PC-3 (cell line): ENCODE data around the gene FLAD1. TPM values are rescaled to one million over a fixed set of nuclear protein-coding genes. Genes with fewer than 3 reads are reported as not detected.
A peak's percentile ranks its signal among the peaks of the same experiment; 100 is the strongest.

Experiments used
- ATAC-seq: fragments of 200-7000 bp; cut with Tn5 transposase; 2 replicates; pipeline ENCODE4 v1.9.1; 2020; ENCODE audit warnings: mild to moderate bottlenecking, moderate library complexity
- BruUV-seq: library from RNA; stranded (reverse); fragments of 400-500 nt; replicated peaks from 2 replicates; lab custom pipeline; 2021; lab: Mats Ljungman, UMichigan
- CTCF ChIA-PET: fragments of 300-600 bp; sonication (Branson Sonifier 250); formaldehyde crosslinking; loops from one replicate; lab custom pipeline; 2022; ENCODE audit warnings: antibody characterized with exemption; lab: Charles Lee
- POLR2A ChIA-PET: fragments of 300-600 bp; sonication (Branson Sonifier 250); formaldehyde crosslinking; loops from one replicate; lab custom pipeline; 2022; ENCODE audit warnings: antibody characterized with exemption; ENCODE audit not compliant: unreplicated experiment; lab: Charles Lee
- DNase-seq: peaks from one replicate; pipeline ENCODE4 v3.0.0-alpha.2; 2015
- H2AFZ ChIP-seq: fragments of 300-600 bp; sonication (generic); 2 replicates; pipeline ENCODE4 v1.6.0; 2016; ENCODE audit warnings: antibody characterized with exemption, low read length
- H3F3A ChIP-seq: fragments of 300-600 bp; sonication (generic); one replicate; pipeline ENCODE4 v1.6.0; 2017; ENCODE audit warnings: antibody characterized with exemption, low read length, control low read depth, mild to moderate bottlenecking; ENCODE audit not compliant: unreplicated experiment
- H3K27ac ChIP-seq: fragments of 300-600 bp; sonication (generic); 2 replicates; pipeline ENCODE4 v1.5.1; 2016; ENCODE audit warnings: mild to moderate bottlenecking, low read length
- H3K27me3 ChIP-seq: fragments of 300-600 bp; sonication (generic); 2 replicates; pipeline ENCODE4 v1.6.1; 2016; ENCODE audit warnings: low read length, mixed read lengths
- H3K36me3 ChIP-seq: fragments of 300-600 bp; sonication (generic); 2 replicates; pipeline ENCODE4 v1.6.1; 2016; ENCODE audit warnings: low read depth, mixed run types, low read length, mixed read lengths
- H3K4me1 ChIP-seq: fragments of 300-600 bp; sonication (generic); 2 replicates; pipeline ENCODE4 v1.5.1; 2016; ENCODE audit warnings: low read length; ENCODE audit not compliant: insufficient read depth
- H3K4me2 ChIP-seq: fragments of 300-600 bp; sonication (generic); 2 replicates; pipeline ENCODE4 v1.6.0; 2016; ENCODE audit warnings: low read length
- H3K4me3 ChIP-seq: fragments of 300-600 bp; sonication (generic); 2 replicates; pipeline ENCODE4 v1.5.1; 2016; ENCODE audit warnings: mild to moderate bottlenecking, low read length, mixed read lengths
- H3K79me2 ChIP-seq: fragments of 300-600 bp; sonication (generic); 2 replicates; pipeline ENCODE4 v1.6.1; 2017; ENCODE audit warnings: low read length, mixed read lengths
- H3K9ac ChIP-seq: fragments of 300-600 bp; sonication (generic); 2 replicates; pipeline ENCODE4 v1.6.0; 2016; ENCODE audit warnings: mild to moderate bottlenecking, low read length
- H3K9me2 ChIP-seq: fragments of 300-600 bp; sonication (generic); replicated peaks from 2 replicates; pipeline ENCODE4 v1.6.1; 2016; ENCODE audit warnings: mixed run types, low read length, mixed read lengths
- H3K9me3 ChIP-seq: fragments of 300-600 bp; sonication (generic); 2 replicates; pipeline ENCODE4 v1.6.1; 2016; ENCODE audit warnings: low read length, mixed read lengths
- H4K20me1 ChIP-seq: fragments of 300-600 bp; sonication (generic); 2 replicates; pipeline ENCODE4 v1.6.1; 2016; ENCODE audit warnings: low read length, mixed read lengths
- EZH2 ChIP-seq: fragments of 300-600 bp; sonication (generic); IDR thresholded peaks from one replicate; pipeline ENCODE4 v1.6.1; 2017; ENCODE audit warnings: antibody characterized with exemption, mild to moderate bottlenecking, low read length; ENCODE audit not compliant: unreplicated experiment
- EZH2phosphoT487 ChIP-seq: fragments of 300-600 bp; sonication (generic); IDR thresholded peaks from 2 replicates; pipeline ENCODE4 v1.6.1; 2018; ENCODE audit warnings: mild to moderate bottlenecking, antibody characterized with exemption, low read length, borderline replicate concordance
- intact Hi-C: fragments of 100-400 bp; cut with micrococcal nuclease; formaldehyde crosslinking; loops from 2 replicates; pipeline ENCODE4 v1.9.0; 2023
- total RNA-seq: library from RNA; depleted of rRNA; stranded (reverse); fragments of >200 nt; gene quantifications from 2 replicates; pipeline ENCODE4 v1.2.3, GENCODE V29; 2014
- TF ChIP-seq, protein P1 (sequence below): fragments of 300-600 bp; sonication (generic); conservative IDR thresholded peaks from 2 replicates; pipeline ENCODE4 v1.5.1; 2017; ENCODE audit warnings: antibody characterized with exemption, low read depth, mild to moderate bottlenecking, low read length

FLAD1 gene
- total RNA-seq, 1 experiment from 2014 or later: 84.0 TPM

DNA sequence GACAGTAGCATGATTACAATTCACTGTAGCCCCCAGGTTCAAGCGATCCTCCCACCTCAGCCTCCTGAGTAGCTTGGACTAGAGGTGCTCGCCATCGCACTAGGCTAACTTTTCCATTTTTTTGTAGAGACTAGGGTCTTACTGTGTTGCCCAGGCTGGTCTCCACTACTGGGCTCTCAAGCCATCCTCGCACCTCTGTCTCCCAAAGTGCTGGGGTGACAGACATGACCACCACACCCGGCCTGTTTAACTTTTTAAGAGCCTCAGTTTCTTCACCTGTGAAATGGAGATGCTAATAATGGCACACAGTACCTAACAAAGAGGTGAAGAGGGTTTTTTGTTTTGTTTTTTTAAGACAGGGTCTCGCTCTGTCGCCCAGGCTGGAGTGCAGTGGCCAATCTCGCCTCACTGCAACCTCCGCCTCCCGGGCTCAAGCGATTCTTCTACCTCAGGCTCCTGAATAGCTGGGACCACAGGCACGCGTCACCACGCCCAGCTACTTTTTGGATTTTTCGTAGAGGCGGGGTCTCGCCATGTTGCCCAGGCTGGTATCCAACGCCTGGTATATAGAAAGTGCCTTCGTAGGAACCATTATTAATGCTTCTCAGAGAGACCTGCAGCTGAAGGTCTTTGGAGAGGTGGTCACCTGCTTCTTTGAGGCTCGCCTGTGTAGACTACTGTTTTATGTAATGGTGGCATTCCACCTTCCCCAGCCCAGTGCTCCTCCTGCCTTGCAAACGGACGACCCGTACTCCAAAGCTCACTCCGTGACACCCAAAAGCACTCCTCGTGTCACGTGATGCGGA lies 47.2 kb upstream of the FLAD1 start:
- ChIA-PET CTCF (interaction anchor here (1.0 to 1.1 kb wide), 2 partner anchors 82 to 149 kb away, joined by 3 to 8 read pairs; no protein-coding TSS in a partner anchor), POLR2A (interaction anchor here (0.5 to 0.6 kb wide), 4 partner anchors 27 to 758 kb away, joined by 3 to 14 read pairs (median 4); partner anchors contain the start of gene UBE2Q1)
- peak overlapping the region; percentile 91 for H3K9ac ChIP-seq
- H3K27ac ChIP-seq: peak overlapping the region; percentile 93
- ATAC-seq: no peak
- TF ChIP-seq EZH2phosphoT487: no peak
- TF ChIP-seq, protein P1, sequence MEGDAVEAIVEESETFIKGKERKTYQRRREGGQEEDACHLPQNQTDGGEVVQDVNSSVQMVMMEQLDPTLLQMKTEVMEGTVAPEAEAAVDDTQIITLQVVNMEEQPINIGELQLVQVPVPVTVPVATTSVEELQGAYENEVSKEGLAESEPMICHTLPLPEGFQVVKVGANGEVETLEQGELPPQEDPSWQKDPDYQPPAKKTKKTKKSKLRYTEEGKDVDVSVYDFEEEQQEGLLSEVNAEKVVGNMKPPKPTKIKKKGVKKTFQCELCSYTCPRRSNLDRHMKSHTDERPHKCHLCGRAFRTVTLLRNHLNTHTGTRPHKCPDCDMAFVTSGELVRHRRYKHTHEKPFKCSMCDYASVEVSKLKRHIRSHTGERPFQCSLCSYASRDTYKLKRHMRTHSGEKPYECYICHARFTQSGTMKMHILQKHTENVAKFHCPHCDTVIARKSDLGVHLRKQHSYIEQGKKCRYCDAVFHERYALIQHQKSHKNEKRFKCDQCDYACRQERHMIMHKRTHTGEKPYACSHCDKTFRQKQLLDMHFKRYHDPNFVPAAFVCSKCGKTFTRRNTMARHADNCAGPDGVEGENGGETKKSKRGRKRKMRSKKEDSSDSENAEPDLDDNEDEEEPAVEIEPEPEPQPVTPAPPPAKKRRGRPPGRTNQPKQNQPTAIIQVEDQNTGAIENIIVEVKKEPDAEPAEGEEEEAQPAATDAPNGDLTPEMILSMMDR: no peak
- no peak for TF ChIP-seq EZH2
- TSS peak; percentile 72 for BruUV-seq
- H3K9me3 ChIP-seq: no peaks in the 10 kb centered on the region
- no peaks in the 10 kb centered on the region for H4K20me1 ChIP-seq
- intact Hi-C loops: loop anchor here (2.0 to 5.0 kb wide), 4 partner anchors 29 to 377 kb away; partner anchors contain the start of genes ADAR and UBE2Q1
- no peaks in the 10 kb centered on the region for H3K27me3 ChIP-seq
- peak overlapping the region; percentile 83 for H3K4me2 ChIP-seq
- H3F3A ChIP-seq: peaks cover 7% of the 10 kb centered on the region
- peak overlapping the region; percentile 85 for H2AFZ ChIP-seq
- H3K4me1 ChIP-seq: peaks cover 49% of the 10 kb centered on the region
- no peak for DNase-seq
- H3K9me2 ChIP-seq: no peaks in the 10 kb centered on the region
- peak overlapping the region; percentile 67 for H3K4me3 ChIP-seq
- H3K36me3 ChIP-seq: no peaks in the 10 kb centered on the region
- H3K79me2 ChIP-seq: peaks cover 15% of the 10 kb centered on the region

DNA sequence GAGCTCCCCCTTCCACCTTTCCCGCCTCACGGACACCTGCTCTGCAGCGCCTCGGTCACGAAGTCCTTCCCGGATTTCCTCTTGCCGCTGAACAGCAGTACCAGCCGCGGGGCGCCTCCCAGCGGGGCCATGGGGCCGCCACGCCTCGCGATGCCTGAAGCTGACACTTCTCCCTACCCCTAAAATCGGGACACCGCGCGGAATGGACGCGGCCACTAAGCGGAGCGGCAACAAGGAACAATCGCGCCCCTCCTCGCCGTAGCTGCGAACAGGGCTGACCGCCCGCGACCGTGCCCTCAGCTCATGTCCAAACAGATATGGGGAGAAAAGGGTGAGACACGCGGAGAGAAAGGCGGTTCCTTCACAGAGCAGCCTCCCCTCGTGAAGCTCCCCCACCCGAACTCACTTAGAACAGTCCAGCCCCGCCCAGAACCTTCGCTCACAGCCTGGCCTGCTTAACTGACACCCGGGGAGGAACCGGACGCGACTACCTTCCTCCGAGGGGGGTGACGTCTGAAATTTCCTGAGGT lies 46.5 kb upstream of the FLAD1 start, which contains the start of gene PMVK:
TSS of gene PMVK (minus strand) at position 165 of the 530 bp plus-strand sequence. CDS start at position 131, 34 bp downstream.
- CTCF ChIA-PET: interaction anchor here (1.0 to 1.1 kb wide), 2 partner anchors 81 to 148 kb away, joined by 3 to 8 read pairs; no protein-coding TSS in a partner anchor
- TF ChIP-seq, protein P1: peak; percentile 53
- TF ChIP-seq EZH2: no peak
- Histone ChIP-seq H3K9ac (peak within 1 kb of the TSS; percentile 91), H3K9me3 (no peaks in the 10 kb centered on the region), H3K4me2 (peak within 1 kb of the TSS; percentile 83), H3K9me2 (no peaks in the 10 kb centered on the region), H2AFZ (peak within 1 kb of the TSS; percentile 85), H3K36me3 (no peaks in the 10 kb centered on the region), H3K4me1 (peaks cover 45% of the 10 kb centered on the region), H4K20me1 (no peaks in the 10 kb centered on the region), H3K27ac (peak within 1 kb of the TSS; percentile 93), H3K27me3 (no peaks in the 10 kb centered on the region), H3F3A (peaks cover 7% of the 10 kb centered on the region), H3K79me2 (peaks cover 15% of the 10 kb centered on the region), H3K4me3 (peak within 1 kb of the TSS; percentile 67)
- DNase-seq: peak; percentile 94
- POLR2A ChIA-PET: interaction anchor here (0.5 to 0.6 kb wide), 3 partner anchors 28 to 758 kb away, joined by 3 to 9 read pairs (median 4); no protein-coding TSS in a partner anchor
- ATAC-seq: peak; percentile 72
- no TSS peak for BruUV-seq
- intact Hi-C loops: loop anchor here (1.0 to 5.0 kb wide), 5 partner anchors 30 to 378 kb away; partner anchors contain the start of genes ADAR, CKS1B and UBE2Q1
